Stimulated activated CD8-positive, alpha-beta memory T cell treated with anti-CD3 and anti-CD28 coated beads, Interleukin-15, amount 100 ng/mL, for 24 hours (primary cell): ENCODE measurements around the gene CACNA1E.

Source experiments
- DNase-seq: peaks from one replicate; pipeline ENCODE4 v3.0.0-alpha.2; 2020; ENCODE audit warnings: low read depth

CACNA1E gene

GRCh38 chr1:181768930-181769280 is 285.6 kb downstream of the CACNA1E start:
- no peak for DNase-seq

- no peak for DNase-seq
Observed at GRCh38 chr1:181769846-181770245, 286.5 kb downstream of the CACNA1E start.

GRCh38 chr1:181772714-181773113 is 289.4 kb downstream of the CACNA1E start:
- no peak for DNase-seq

- no peak for DNase-seq
Observed at GRCh38 chr1:181776044-181776443, 292.7 kb downstream of the CACNA1E start.

GRCh38 chr1:181777286-181777685 is 294.0 kb downstream of the CACNA1E start:
- DNase-seq = no peak

GRCh38 chr1:181777812-181778211 is 294.5 kb downstream of the CACNA1E start:
- no peak for DNase-seq

- DNase-seq = no peak
Observed at GRCh38 chr1:181778640-181779260, 295.4 kb downstream of the CACNA1E start.

GRCh38 chr1:181779343-181779742 is 296.0 kb downstream of the CACNA1E start:
- no peak for DNase-seq

GRCh38 chr1:181783208-181783607 is 299.9 kb downstream of the CACNA1E start:
- DNase-seq = no peak

GRCh38 chr1:181784039-181784683 is 300.8 kb downstream of the CACNA1E start:
- DNase-seq = no peak

- no peak for DNase-seq
Observed at GRCh38 chr1:181789395-181789794, 306.1 kb downstream of the CACNA1E start.

GRCh38 chr1:181791721-181792120 is 308.4 kb downstream of the CACNA1E start:
- DNase-seq = no peak

GRCh38 chr1:181793831-181794230 is 310.5 kb downstream of the CACNA1E start:
- DNase-seq = no peak

GRCh38 chr1:181794332-181794731 is 311.0 kb downstream of the CACNA1E start:
- DNase-seq = no peak

GRCh38 chr1:181798191-181798926 is 315.0 kb downstream of the CACNA1E start:
- DNase-seq = no peak

GRCh38 chr1:181801617-181802016 is 318.3 kb downstream of the CACNA1E start:
- no peak for DNase-seq

GRCh38 chr1:181802466-181802865 is 319.1 kb downstream of the CACNA1E start:
- no peak for DNase-seq

GRCh38 chr1:181803421-181803820 is 320.1 kb downstream of the CACNA1E start:
- DNase-seq = no peak

GRCh38 chr1:181804989-181805388 is 321.7 kb downstream of the CACNA1E start:
- no peak for DNase-seq

- DNase-seq = no peak
Observed at GRCh38 chr1:181806746-181807145, 323.4 kb downstream of the CACNA1E start.

GRCh38 chr1:181807251-181807650 is 323.9 kb downstream of the CACNA1E start:
- DNase-seq = no peak

GRCh38 chr1:181809991-181810545 is 326.8 kb downstream of the CACNA1E start:
- DNase-seq = no peak

- DNase-seq = no peak
Observed at GRCh38 chr1:181812208-181812607, 328.9 kb downstream of the CACNA1E start.
